ENCODE results near the gene KCNIP3.

- TF ChIP-seq CTCF (conservative IDR thresholded peaks at IDR 0.05) (no peak), EZH2 (IDR thresholded peaks at IDR 0.05; ENCODE audit: low read depth) (no peak)
Measured at GRCh38 chr2:95357717-95358280, 60.7 kb downstream of the KCNIP3 start.
